Skeletal muscle satellite cell (primary cell): Measurements from ENCODE around the gene SMO. TPM values are rescaled to one million over a fixed set of nuclear protein-coding genes. Genes with fewer than 3 reads are reported as not detected.

Experiments used
- H3K27me3 ChIP-seq: 2 replicates; pipeline ENCODE4 v1.7.0; 2013; ENCODE audit warnings: low read length; ENCODE audit not compliant: control insufficient read depth, insufficient read depth
- H3K36me3 ChIP-seq: 2 replicates; pipeline ENCODE4 v1.7.0; 2013; ENCODE audit warnings: mild to moderate bottlenecking, control low read depth, low read length; ENCODE audit not compliant: insufficient read depth
- H3K4me1 ChIP-seq: 2 replicates; pipeline ENCODE4 v1.7.0; 2013; ENCODE audit warnings: low read length; ENCODE audit not compliant: control insufficient read depth, insufficient read depth
- H3K4me2 ChIP-seq: 2 replicates; pipeline ENCODE4 v1.7.0; 2013; ENCODE audit warnings: mild to moderate bottlenecking, low read length
- H3K4me3 ChIP-seq: 2 replicates; pipeline ENCODE4 v1.7.0; 2013; ENCODE audit warnings: low read length
- H3K9ac ChIP-seq: 2 replicates; pipeline ENCODE4 v1.7.0; 2013; ENCODE audit warnings: mild to moderate bottlenecking, low read depth, low read length, moderate library complexity
- H3K9me3 ChIP-seq: replicated peaks from 2 replicates; pipeline ENCODE4 v1.7.0; 2013; ENCODE audit warnings: mild to moderate bottlenecking, control low read depth, low read length
- total RNA-seq: library from RNA; depleted of rRNA; stranded (reverse); fragments of >200 nt; gene quantifications from 2 replicates; pipeline ENCODE4 v1.2.3, GENCODE V29; 2012; rRNA removed

Gene SMO
- total RNA-seq = 1.5 and 3.5 TPM in 2 replicates

- H3K9me3 ChIP-seq = no peaks in the 10 kb centered on the region
- no peaks in the 10 kb centered on the region for H3K36me3 ChIP-seq
- peaks cover 34% of the 10 kb centered on the region for H3K27me3 ChIP-seq
- H3K9ac ChIP-seq = peak within 1 kb of the TSS; percentile 68
- peak within 1 kb of the TSS; percentile 77 for H3K4me3 ChIP-seq
- H3K4me2 ChIP-seq = peak within 1 kb of the TSS; percentile 86
- H3K4me1 ChIP-seq = peaks cover 10% of the 10 kb centered on the region
These were observed at the start of gene SMO for GRCh38 chr7:129188372-129188891. Gene SMO (plus strand): TSS chr7:129188633. CDS start chr7:129189152, 519 bp downstream.

- Histone ChIP-seq H3K9ac (no peak overlapping the region), H3K9me3 (no peaks in the 10 kb centered on the region), H3K4me1 (peaks cover 5% of the 10 kb centered on the region), H3K36me3 (no peaks in the 10 kb centered on the region), H3K4me3 (no peak overlapping the region), H3K27me3 (peaks cover 62% of the 10 kb centered on the region), H3K4me2 (no peak overlapping the region)
These were observed 44.7 kb upstream of the SMO start for GRCh38 chr7:129143724-129144094.

- Histone ChIP-seq H3K9me3 (no peaks in the 10 kb centered on the region), H3K9ac (no peak within 1 kb of the TSS), H3K4me1 (peaks cover 5% of the 10 kb centered on the region), H3K4me2 (peak within 1 kb of the TSS; percentile 89), H3K27me3 (peaks cover 65% of the 10 kb centered on the region), H3K4me3 (peak within 1 kb of the TSS; percentile 62), H3K36me3 (no peaks in the 10 kb centered on the region)
These were observed 44.2 kb upstream of the SMO start, which contains the start of gene TSPAN33 for GRCh38 chr7:129144095-129144833. Gene TSPAN33 (plus strand): TSS chr7:129144707. CDS start chr7:129144981, 274 bp downstream.

- Histone ChIP-seq H3K4me2 (peak overlapping the region; percentile 89), H3K27me3 (peaks cover 72% of the 10 kb centered on the region), H3K36me3 (no peaks in the 10 kb centered on the region), H3K9me3 (no peaks in the 10 kb centered on the region), H3K4me1 (peaks cover 5% of the 10 kb centered on the region), H3K4me3 (peak overlapping the region; percentile 62), H3K9ac (no peak overlapping the region)
These were observed 43.4 kb upstream of the SMO start for GRCh38 chr7:129144834-129145668.

GRCh38 chr7:129146237-129146979 is 42.0 kb upstream of the SMO start:
- H3K27me3 ChIP-seq = peaks cover 78% of the 10 kb centered on the region
- H3K9ac ChIP-seq = no peak overlapping the region
- no peak overlapping the region for H3K4me3 ChIP-seq

GRCh38 chr7:129147731-129148130 is 40.7 kb upstream of the SMO start:
- H3K9ac ChIP-seq = no peak overlapping the region
- no peaks in the 10 kb centered on the region for H3K36me3 ChIP-seq
- no peak overlapping the region for H3K4me2 ChIP-seq
- peaks cover 83% of the 10 kb centered on the region for H3K27me3 ChIP-seq
- H3K4me1 ChIP-seq = peaks cover 5% of the 10 kb centered on the region
- no peaks in the 10 kb centered on the region for H3K9me3 ChIP-seq
- no peak overlapping the region for H3K4me3 ChIP-seq

More at GRCh38 chr7:129146237-129146979, 42.0 kb upstream of the SMO start:
- peaks cover 5% of the 10 kb centered on the region for H3K4me1 ChIP-seq
- H3K36me3 ChIP-seq = no peaks in the 10 kb centered on the region
- H3K9me3 ChIP-seq = no peaks in the 10 kb centered on the region
- no peak overlapping the region for H3K4me2 ChIP-seq

GRCh38 chr7:129149511-129149910 is 38.9 kb upstream of the SMO start:
- Histone ChIP-seq H3K27me3 (peaks cover 78% of the 10 kb centered on the region), H3K9me3 (no peaks in the 10 kb centered on the region), H3K4me3 (no peak overlapping the region), H3K36me3 (no peaks in the 10 kb centered on the region), H3K9ac (no peak overlapping the region), H3K4me2 (no peak overlapping the region), H3K4me1 (no peaks in the 10 kb centered on the region)

- H3K27me3 ChIP-seq = peaks cover 84% of the 10 kb centered on the region
- H3K9me3 ChIP-seq = no peaks in the 10 kb centered on the region
- no peak overlapping the region for H3K9ac ChIP-seq
- H3K4me2 ChIP-seq = no peak overlapping the region
- no peak overlapping the region for H3K4me3 ChIP-seq
- H3K4me1 ChIP-seq = no peaks in the 10 kb centered on the region
- H3K36me3 ChIP-seq = no peaks in the 10 kb centered on the region
These were observed 38.0 kb upstream of the SMO start for GRCh38 chr7:129150199-129150996.

GRCh38 chr7:129157651-129158050 is 30.8 kb upstream of the SMO start:
- H3K36me3 ChIP-seq = no peaks in the 10 kb centered on the region
- H3K9ac ChIP-seq = no peak overlapping the region
- H3K4me2 ChIP-seq = no peak overlapping the region
- peaks cover 64% of the 10 kb centered on the region for H3K27me3 ChIP-seq
- no peaks in the 10 kb centered on the region for H3K4me1 ChIP-seq
- H3K4me3 ChIP-seq = no peak overlapping the region
- H3K9me3 ChIP-seq = no peaks in the 10 kb centered on the region

GRCh38 chr7:129159539-129159938 is 28.9 kb upstream of the SMO start:
- Histone ChIP-seq H3K27me3 (peaks cover 53% of the 10 kb centered on the region), H3K9ac (no peak overlapping the region), H3K4me2 (no peak overlapping the region), H3K9me3 (no peaks in the 10 kb centered on the region), H3K36me3 (no peaks in the 10 kb centered on the region), H3K4me1 (no peaks in the 10 kb centered on the region), H3K4me3 (no peak overlapping the region)
